ENCODE results near the gene SHISA6.

- TF ChIP-seq, protein P1, sequence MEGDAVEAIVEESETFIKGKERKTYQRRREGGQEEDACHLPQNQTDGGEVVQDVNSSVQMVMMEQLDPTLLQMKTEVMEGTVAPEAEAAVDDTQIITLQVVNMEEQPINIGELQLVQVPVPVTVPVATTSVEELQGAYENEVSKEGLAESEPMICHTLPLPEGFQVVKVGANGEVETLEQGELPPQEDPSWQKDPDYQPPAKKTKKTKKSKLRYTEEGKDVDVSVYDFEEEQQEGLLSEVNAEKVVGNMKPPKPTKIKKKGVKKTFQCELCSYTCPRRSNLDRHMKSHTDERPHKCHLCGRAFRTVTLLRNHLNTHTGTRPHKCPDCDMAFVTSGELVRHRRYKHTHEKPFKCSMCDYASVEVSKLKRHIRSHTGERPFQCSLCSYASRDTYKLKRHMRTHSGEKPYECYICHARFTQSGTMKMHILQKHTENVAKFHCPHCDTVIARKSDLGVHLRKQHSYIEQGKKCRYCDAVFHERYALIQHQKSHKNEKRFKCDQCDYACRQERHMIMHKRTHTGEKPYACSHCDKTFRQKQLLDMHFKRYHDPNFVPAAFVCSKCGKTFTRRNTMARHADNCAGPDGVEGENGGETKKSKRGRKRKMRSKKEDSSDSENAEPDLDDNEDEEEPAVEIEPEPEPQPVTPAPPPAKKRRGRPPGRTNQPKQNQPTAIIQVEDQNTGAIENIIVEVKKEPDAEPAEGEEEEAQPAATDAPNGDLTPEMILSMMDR (IDR thresholded peaks at IDR 0.05), result no peak
- TF ChIP-seq POLR2A (IDR thresholded peaks at IDR 0.05), result no peak
Observed at GRCh38 chr17:11535231-11535630, 294.2 kb downstream of the SHISA6 start.

Measured in heart left ventricle (tissue), 13 donors.